Epidermal melanocyte (primary cell): ENCODE measurements around the gene SIGLECL1.
"Not testable (repeated sequence)": the region's sequence is repeated elsewhere in the genome, so short reads cannot be mapped to it uniquely, and the experiment has no call there.

Experiments used
- DNase-seq: peaks from one replicate; pipeline ENCODE4 v3.0.0; 2011; ENCODE audit warnings: low spot score; ENCODE audit not compliant: insufficient read length

SIGLECL1 gene

GRCh38 chr19:51250786-51251467 is at the start of gene SIGLECL1:
Gene SIGLECL1, plus strand, starts transcription at chr19:51251080. Its CDS starts 12,993 bp downstream, at chr19:51264073.
- no peak for DNase-seq

GRCh38 chr19:51201712-51202111 is 49.2 kb upstream of the SIGLECL1 start:
- DNase-seq, result no peak

GRCh38 chr19:51203916-51204315 is 47.0 kb upstream of the SIGLECL1 start:
- no peak for DNase-seq

GRCh38 chr19:51204321-51204720 is 46.6 kb upstream of the SIGLECL1 start:
- no peak for DNase-seq

DNA sequence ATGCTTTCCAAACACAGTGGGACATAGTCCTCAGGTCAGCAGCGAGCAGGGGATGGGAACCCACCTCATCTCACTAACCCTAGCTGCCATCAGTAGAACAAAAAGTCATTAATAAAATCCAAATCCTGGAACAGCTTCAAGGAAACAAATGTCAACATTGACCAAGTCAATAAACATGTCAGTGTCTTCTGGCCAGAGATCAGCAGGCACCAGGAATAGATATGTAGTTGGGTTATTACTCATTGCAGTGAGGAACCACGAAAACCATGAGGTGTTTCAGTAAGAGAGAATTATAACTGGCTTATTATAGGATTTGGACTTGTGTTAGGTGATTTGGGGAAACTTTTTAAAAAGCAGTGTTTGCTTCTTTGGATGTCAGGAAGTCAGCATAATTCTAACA is 43.1 kb upstream of the SIGLECL1 start:
- no peak for DNase-seq

DNA sequence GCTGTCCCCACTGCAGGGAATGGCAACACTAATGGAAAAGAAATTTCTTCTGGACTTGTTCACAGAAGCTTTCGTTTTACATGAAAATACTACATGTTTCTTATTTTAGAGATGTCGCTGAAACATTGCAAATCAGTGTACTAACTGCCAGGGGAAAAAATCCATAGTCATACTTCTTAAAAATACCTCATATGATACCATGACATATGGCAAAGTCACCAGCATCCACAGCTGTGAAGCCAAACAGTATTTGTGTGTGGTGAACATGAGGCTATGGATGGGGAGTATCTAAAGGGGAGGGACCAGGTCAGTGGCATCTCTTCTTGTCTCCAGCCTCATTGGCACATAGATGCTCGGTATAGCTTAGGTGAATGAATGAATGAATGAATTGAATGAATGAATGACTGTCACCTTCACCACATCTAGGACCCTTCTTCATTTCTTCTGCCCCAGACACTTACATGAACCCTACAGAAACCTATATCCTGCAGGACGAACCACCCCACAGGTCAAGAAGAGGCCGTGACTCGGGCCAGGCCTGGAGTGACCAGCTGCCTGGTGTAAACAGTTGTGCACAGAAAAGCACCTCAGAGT is 40.6 kb upstream of the SIGLECL1 start:
- DNase-seq, result no peak

DNA sequence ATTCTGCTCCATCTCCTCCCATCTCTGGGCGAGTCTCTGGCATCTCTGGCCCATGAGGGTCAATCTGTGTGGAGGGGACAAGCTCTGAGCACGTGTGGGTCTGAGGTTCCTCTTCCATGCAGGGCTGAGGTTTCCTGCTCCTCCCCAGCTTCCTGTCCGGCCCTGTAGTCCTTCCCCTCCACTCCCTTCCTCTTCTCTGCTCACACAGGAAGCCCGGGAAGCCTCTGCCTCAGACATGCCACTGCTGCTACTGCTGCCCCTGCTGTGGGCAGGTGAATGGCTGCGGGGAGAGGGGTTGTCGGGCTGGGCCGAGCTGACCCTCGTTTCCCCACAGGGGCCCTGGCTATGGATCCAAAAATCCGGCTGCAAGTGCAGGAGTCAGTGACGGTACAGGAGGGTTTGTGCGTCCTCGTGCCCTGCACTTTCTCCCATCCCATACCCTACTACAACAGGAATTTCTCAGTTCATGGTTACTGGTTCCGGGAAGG is 40.0 kb upstream of the SIGLECL1 start:
- not testable (repeated sequence) for DNase-seq

GRCh38 chr19:51211833-51212232 is 39.0 kb upstream of the SIGLECL1 start:
- DNase-seq, result no peak

DNA sequence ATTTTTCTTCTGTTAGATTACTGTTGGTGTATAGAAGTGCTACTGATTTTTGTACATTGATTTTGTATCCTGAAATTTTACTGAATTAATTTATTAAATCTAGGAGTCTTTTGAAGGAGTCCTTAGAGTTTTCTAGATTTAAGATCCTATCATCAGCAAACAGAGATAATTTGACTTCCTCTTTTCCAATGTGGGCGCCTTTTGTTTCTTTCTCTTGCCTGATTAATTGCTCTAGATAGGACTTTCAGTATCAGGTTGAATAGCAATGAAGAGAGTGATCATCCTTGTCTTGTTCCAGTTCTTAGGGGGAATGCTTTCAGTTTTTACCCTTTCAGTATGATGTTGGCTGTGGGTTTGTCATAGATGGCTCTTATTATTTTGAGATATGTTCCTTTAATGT is 31.6 kb upstream of the SIGLECL1 start:
- no peak for DNase-seq

DNA sequence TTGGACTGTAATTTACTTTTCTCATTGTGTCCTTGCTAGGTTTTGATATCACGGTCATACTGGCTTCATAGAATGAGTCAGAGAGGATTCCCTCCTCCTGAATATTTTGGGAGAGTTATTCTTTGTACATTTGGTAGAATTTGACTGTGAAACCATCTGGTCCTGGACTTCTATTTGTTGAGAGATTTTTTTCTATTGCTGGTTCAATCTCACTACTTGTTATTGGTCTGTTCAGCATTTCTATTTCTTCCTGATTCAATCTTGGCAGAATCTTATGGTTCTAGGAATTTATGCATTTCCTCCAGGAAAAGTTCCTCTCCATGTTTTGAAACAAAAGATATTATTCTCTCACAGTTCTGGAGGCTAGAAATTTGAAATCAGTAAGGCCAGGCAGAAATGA is 30.9 kb upstream of the SIGLECL1 start:
- DNase-seq, result no peak

DNA sequence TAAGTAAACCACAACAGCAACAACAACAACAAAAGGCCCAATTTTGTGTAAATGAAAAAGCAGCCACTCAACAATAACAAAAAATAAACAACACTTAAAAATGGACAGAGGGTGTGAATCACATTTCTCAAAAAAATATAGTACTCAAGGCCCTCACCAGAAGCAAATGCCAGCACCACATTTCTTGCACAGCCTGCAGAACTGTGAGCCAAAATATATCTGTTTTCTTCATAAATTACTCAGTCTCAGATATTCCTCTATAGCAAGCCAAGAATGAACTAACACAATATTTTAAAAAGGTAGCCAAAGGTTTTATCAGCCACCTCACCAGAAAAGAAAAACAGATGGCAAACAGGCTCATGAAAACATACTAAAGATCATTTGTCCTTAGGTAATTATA is 29.9 kb upstream of the SIGLECL1 start:
- DNase-seq, result no peak

- DNase-seq, result no peak
Observed at GRCh38 chr19:51224163-51224641, 26.7 kb upstream of the SIGLECL1 start.

DNA sequence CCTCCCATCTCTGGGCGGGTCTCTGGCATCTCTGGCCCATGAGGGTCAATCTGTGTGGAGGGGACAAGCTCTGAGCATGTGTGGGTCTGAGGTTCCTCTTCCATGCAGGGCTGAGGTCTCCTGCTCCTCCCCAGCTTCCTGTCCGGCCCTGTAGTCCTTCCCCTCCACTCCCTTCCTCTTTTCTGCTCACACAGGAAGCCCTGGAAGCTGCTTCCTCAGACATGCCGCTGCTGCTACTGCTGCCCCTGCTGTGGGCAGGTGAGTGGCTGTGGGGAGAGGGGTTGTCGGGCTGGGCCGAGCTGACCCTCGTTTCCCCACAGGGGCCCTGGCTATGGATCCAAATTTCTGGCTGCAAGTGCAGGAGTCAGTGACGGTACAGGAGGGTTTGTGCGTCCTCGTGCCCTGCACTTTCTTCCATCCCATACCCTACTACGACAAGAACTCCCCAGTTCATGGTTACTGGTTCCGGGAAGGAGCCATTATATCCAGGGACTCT is 25.9 kb upstream of the SIGLECL1 start, which contains the start of gene CD33:
CD33 (plus strand) TSS at position 183 of the 496 bp plus-strand sequence; CDS start at position 222, 39 bp downstream.
- DNase-seq, result not testable (repeated sequence)

GRCh38 chr19:51226067-51226466 is 24.8 kb upstream of the SIGLECL1 start:
- no peak for DNase-seq

DNA sequence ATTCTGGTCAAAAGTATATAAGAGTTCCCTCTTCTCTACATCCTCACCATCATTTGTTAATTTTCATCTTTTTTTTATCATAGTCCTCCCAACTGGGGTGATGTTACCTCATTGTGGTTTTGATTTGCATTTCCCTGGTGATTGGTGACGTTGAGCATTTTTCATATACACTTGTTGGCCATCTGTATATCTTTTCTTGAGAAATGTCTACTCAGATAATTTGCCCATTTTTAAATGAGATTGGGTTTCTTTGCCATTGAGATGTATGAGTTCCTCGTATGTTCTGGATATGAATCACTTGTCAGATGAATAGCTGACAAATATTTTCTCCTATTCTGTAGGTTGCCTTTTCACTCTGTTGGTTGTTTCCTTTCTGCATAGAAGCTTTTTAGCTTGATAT is 23.6 kb upstream of the SIGLECL1 start:
- DNase-seq, result no peak

DNA sequence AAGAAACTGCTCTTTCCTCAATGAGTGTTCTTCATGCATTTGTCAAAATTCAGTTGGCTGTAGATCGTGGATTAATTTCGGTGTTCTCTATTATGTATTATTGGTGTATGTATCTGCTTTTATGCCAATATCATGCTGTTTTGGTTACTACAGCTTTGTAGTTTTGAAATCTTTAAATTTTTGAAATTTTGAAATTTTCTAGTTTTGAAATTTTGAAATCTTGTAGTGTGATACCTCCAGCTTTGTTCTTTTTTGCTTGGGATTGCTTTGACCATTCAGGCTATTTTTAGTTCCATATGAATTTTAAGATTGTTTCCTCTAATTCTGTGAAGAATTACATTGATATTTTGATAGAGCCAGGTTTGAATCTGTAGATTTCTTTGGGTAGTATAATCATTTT is 22.9 kb upstream of the SIGLECL1 start:
- DNase-seq, result no peak

DNA sequence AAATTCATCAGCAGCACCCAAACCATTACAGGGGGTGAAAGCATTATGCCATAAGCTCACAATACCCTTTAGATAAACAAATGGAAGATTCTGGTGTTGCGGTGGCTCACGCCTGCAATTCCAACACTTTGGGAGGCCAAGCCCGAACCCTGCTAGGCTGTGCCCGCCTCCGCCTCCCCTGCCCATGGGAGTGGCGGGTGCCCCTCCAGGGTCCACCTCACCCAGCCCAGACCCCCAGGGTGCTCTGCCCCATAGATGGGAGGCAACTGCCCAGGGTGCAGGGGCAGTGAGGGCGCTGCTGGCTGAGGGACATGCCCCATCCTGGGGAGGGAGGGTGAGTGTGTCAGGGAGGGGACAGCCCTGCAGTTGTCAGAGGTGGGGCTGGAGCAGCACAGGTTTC is 10.0 kb upstream of the SIGLECL1 start:
- no peak for DNase-seq

GRCh38 chr19:51242881-51243630 is 7.8 kb upstream of the SIGLECL1 start:
- DNase-seq, result no peak

- no peak for DNase-seq
Observed at GRCh38 chr19:51246164-51246552, 4.7 kb upstream of the SIGLECL1 start.

DNA sequence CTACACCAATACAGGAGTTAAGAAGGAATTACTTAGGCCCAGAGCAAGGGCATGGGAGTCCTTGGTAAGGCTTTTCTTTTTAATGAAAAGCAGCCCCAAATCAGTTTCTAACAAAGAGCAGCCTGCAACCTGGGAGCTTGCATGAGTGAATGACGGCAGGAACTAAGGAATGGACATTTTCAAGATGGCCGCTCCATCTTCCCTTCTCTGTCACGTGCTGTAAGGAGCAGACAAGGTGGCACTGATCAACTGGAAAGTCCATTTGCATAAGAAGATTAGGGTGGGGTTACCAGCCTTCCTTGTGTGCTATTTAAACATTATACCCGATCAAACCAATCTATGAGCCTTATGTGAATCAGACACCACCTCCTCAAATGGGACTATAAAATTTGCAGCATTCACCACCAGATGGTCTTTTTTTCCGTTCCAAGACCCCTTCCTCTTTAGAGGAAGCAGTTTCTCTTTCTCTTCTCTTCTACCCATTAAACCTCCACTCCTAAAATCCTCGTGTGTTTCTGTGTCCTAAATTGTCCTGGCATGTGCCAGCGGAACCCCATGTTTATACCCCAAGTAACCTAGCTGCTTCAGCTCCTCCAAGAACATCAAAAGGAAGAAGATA is 2.8 kb upstream of the SIGLECL1 start:
- DNase-seq, result no peak

DNA sequence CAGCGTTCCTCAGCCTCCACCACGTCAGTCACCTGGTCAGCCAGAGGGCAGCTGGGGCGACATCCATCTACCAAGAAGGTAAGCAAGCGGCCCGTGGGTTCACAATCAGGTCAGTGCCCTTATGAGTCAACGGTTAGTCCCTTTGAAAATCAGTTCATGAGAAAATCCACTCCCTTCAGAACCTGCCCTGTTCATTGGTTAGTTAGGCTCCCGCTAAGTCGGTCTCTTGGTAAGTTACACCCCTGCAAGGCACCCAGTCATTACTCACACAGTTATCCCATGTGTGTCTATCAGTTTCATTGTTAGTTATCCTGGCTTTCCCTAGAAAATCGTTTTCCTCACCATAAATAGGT is 564 bp downstream of the SIGLECL1 start:
- no peak for DNase-seq
